H9 (cell line): ENCODE results near the gene MYCN. TPM values are rescaled to one million over a fixed set of nuclear protein-coding genes. Genes with fewer than 3 reads are reported as not detected.
A peak's percentile ranks its signal among the peaks of the same experiment; 100 is the strongest.

ENCODE experiments used
- DNase-seq: peaks from one replicate; pipeline ENCODE4 v3.0.0-alpha.2; 2017
- H2AFZ ChIP-seq: one replicate; pipeline ENCODE4 v1.6.1; 2013; ENCODE audit warnings: mild to moderate bottlenecking, low read length, control low read depth, moderate library complexity
- H2AK5ac ChIP-seq: 2 replicates; pipeline ENCODE4 v1.6.1; 2013; ENCODE audit warnings: low read length, control low read depth, mixed read lengths; ENCODE audit not compliant: insufficient read length
- H2BK120ac ChIP-seq: one replicate; pipeline ENCODE4 v1.6.1; 2013; ENCODE audit warnings: low read depth, mild to moderate bottlenecking, low read length, control low read depth, inconsistent platforms; ENCODE audit not compliant: poor library complexity, severe bottlenecking
- H2BK12ac ChIP-seq: 2 replicates; pipeline ENCODE4 v1.6.1; 2013; ENCODE audit warnings: low read length, control low read depth, mixed read lengths, low read depth; ENCODE audit not compliant: insufficient read length
- H2BK15ac ChIP-seq: 2 replicates; pipeline ENCODE4 v1.6.1; 2013; ENCODE audit warnings: low read depth, low read length, control low read depth
- H2BK20ac ChIP-seq: one replicate; pipeline ENCODE4 v1.6.1; 2013; ENCODE audit warnings: low read depth, mild to moderate bottlenecking, low read length, control low read depth, inconsistent platforms; ENCODE audit not compliant: poor library complexity, severe bottlenecking
- H2BK5ac ChIP-seq: 2 replicates; pipeline ENCODE4 v1.6.1; 2013; ENCODE audit warnings: low read length, control low read depth, mixed read lengths; ENCODE audit not compliant: insufficient read length
- H3K14ac ChIP-seq: 2 replicates; pipeline ENCODE4 v1.6.1; 2013; ENCODE audit warnings: low read length, control low read depth; ENCODE audit not compliant: insufficient read depth
- H3K18ac ChIP-seq: 2 replicates; pipeline ENCODE4 v1.6.1; 2013; ENCODE audit warnings: low read depth, mild to moderate bottlenecking, mixed read lengths, low read length, control low read depth; ENCODE audit not compliant: insufficient read length
- H3K23ac ChIP-seq: 2 replicates; pipeline ENCODE4 v1.6.1; 2013; ENCODE audit warnings: low read length, control low read depth, mixed read lengths, low read depth; ENCODE audit not compliant: insufficient read length
- H3K23me2 ChIP-seq: 2 replicates; pipeline ENCODE4 v1.6.1; 2013; ENCODE audit warnings: low read depth, mild to moderate bottlenecking, mixed read lengths, low read length, control low read depth; ENCODE audit not compliant: insufficient read length, poor library complexity, severe bottlenecking
- H3K27ac ChIP-seq: 2 replicates; pipeline ENCODE4 v1.5.1; 2013; ENCODE audit warnings: low read length, control low read depth, mixed read lengths, low read depth; ENCODE audit not compliant: insufficient read length
- H3K27me3 ChIP-seq: 2 replicates; pipeline ENCODE4 v1.6.1; 2013; ENCODE audit warnings: low read length, control low read depth, inconsistent platforms; ENCODE audit not compliant: insufficient read depth
- H3K4ac ChIP-seq: 2 replicates; pipeline ENCODE4 v1.6.1; 2013; ENCODE audit warnings: low read depth, mild to moderate bottlenecking, control low read depth, inconsistent platforms, low read length, moderate library complexity
- H3K4me1 ChIP-seq: 2 replicates; pipeline ENCODE4 v1.6.1; 2013; ENCODE audit warnings: low read length, control low read depth, inconsistent platforms; ENCODE audit not compliant: insufficient read depth
- H3K4me2 ChIP-seq: 2 replicates; pipeline ENCODE4 v1.6.1; 2013; ENCODE audit warnings: low read length, control low read depth, mixed read lengths; ENCODE audit not compliant: insufficient read length, insufficient read depth
- H3K56ac ChIP-seq: 2 replicates; pipeline ENCODE4 v1.6.1; 2013; ENCODE audit warnings: low read depth, mild to moderate bottlenecking, mixed read lengths, low read length, control low read depth; ENCODE audit not compliant: insufficient read length
- H3K79me1 ChIP-seq: 2 replicates; pipeline ENCODE4 v1.6.1; 2013; ENCODE audit warnings: low read depth, mild to moderate bottlenecking, moderate library complexity, low read length, control low read depth, inconsistent platforms; ENCODE audit not compliant: insufficient read depth, poor library complexity, severe bottlenecking
- H3K79me2 ChIP-seq: 2 replicates; pipeline ENCODE4 v1.6.1; 2013; ENCODE audit warnings: low read length, control low read depth, inconsistent platforms; ENCODE audit not compliant: insufficient read depth
- H3K9ac ChIP-seq: 2 replicates; pipeline ENCODE4 v1.6.1; 2013; ENCODE audit warnings: low read length, control low read depth, mixed read lengths; ENCODE audit not compliant: insufficient read length; ENCODE audit errors: extremely low read depth
- H3K9me3 ChIP-seq: one replicate; pipeline ENCODE4 v1.6.1; 2013; ENCODE audit warnings: low read depth, low read length, inconsistent platforms; ENCODE audit not compliant: control insufficient read depth
- H3T11ph ChIP-seq: one replicate; pipeline ENCODE4 v1.6.1; 2013; ENCODE audit warnings: mild to moderate bottlenecking, low read length, control low read depth, inconsistent platforms
- H4K20me1 ChIP-seq: one replicate; pipeline ENCODE4 v1.6.1; 2013; ENCODE audit not compliant: control insufficient read depth, insufficient read length, insufficient read depth
- H4K5ac ChIP-seq: 2 replicates; pipeline ENCODE4 v1.6.1; 2013; ENCODE audit warnings: low read depth, mild to moderate bottlenecking, mixed read lengths, low read length, control low read depth; ENCODE audit not compliant: insufficient read length
- H4K8ac ChIP-seq: replicated peaks from 2 replicates; pipeline ENCODE4 v1.6.1; 2013; ENCODE audit warnings: low read length, control low read depth, mixed read lengths, low read depth; ENCODE audit not compliant: insufficient read length
- H4K91ac ChIP-seq: 2 replicates; pipeline ENCODE4 v1.6.1; 2013; ENCODE audit warnings: low read depth, mild to moderate bottlenecking, moderate library complexity, mixed read lengths, low read length, control low read depth; ENCODE audit not compliant: insufficient read length
- H3K27ac Mint-ChIP-seq, 3 experiments: 2 replicates in 2 of 3; 3 replicates in 1 of 3; pipeline ENCODE4 v1.8.0; 2020 to 2021; ENCODE audit warnings: mixed read lengths in 3 of 3, mild to moderate bottlenecking in 1 of 3, moderate library complexity in 1 of 3
- H3K27me3 Mint-ChIP-seq: 2 replicates; pipeline ENCODE4 v1.8.0; 2021; ENCODE audit warnings: low read depth, mild to moderate bottlenecking, moderate library complexity, mixed read lengths
- H3K36me3 Mint-ChIP-seq, 3 experiments: 2 replicates in 2 of 3; 3 replicates in 1 of 3; pipeline ENCODE4 v1.8.0; 2020 to 2021; ENCODE audit warnings: low read depth in 3 of 3, mixed read lengths in 3 of 3; ENCODE audit not compliant: insufficient read depth in 1 of 3
- H3K4me1 Mint-ChIP-seq, 2 experiments: 2 replicates each; pipeline ENCODE4 v1.8.0; 2020; ENCODE audit warnings: mixed read lengths in 2 of 2
- H3K4me3 Mint-ChIP-seq, 2 experiments: 2 replicates in 1 of 2; 3 replicates in 1 of 2; pipeline ENCODE4 v1.8.0; 2020 to 2021; ENCODE audit warnings: mild to moderate bottlenecking in 2 of 2, mixed read lengths in 2 of 2, moderate library complexity in 1 of 2
- H3K9me3 Mint-ChIP-seq, 2 experiments: 2 replicates in 1 of 2; 3 replicates in 1 of 2; pipeline ENCODE4 v1.8.0; 2020; ENCODE audit warnings: mild to moderate bottlenecking in 2 of 2, mixed read lengths in 2 of 2, moderate library complexity in 1 of 2
- CTCF ChIP-seq: fragments of 200-600 bp; sonication (generic); conservative IDR thresholded peaks from 3 replicates; pipeline ENCODE4 v1.8.0; 2021; ENCODE audit warnings: antibody characterized with exemption, mild to moderate bottlenecking
- WGBS: extraction: QIAGEN DNeasy Blood & Tissue Kit; methylation state at CpG from one replicate; pipeline ENCODE4 v1.1.7; 2013; ENCODE audit warnings: missing lambda C conversion rate, low lambda C conversion rate, mixed read lengths; ENCODE audit not compliant: insufficient read length; ENCODE audit errors: extremely low coverage; 5-methylcytosine and 5-hydroxymethylcytosine counted together
- total RNA-seq: library from RNA; stranded (reverse); gene quantifications from 2 replicates; pipeline ENCODE4 v1.2.1, GENCODE V29; 2021

MYCN gene
- total RNA-seq, 1 experiment from 2014 or later: 100.0 TPM

GRCh38 chr2:15979051-15979758, 38.9 kb downstream of the MYCN start:
- peaks cover 3% of the 10 kb centered on the region for H3K27me3 Mint-ChIP-seq
- no CpG with 5 or more reads among the region's 9 CpGs for WGBS
- Histone ChIP-seq H4K20me1 (no peaks in the 10 kb centered on the region), H3K18ac (no peak overlapping the region), H3K23me2 (no peaks in the 10 kb centered on the region), H3K9me3 (no peaks in the 10 kb centered on the region), H3K23ac (no peak overlapping the region), H3K9ac (no peak overlapping the region), H3K4me2 (no peak overlapping the region), H3K56ac (no peak overlapping the region), H3K79me2 (no peaks in the 10 kb centered on the region), H2BK5ac (no peak overlapping the region), H2BK120ac (no peak overlapping the region), H3K14ac (no peak overlapping the region), H3K79me1 (no peaks in the 10 kb centered on the region), H4K91ac (no peak overlapping the region), H3K4me1 (peaks cover 7% of the 10 kb centered on the region; the same call in 1 of the 2 replicates), H3K27ac (no peak overlapping the region), H4K5ac (no peak overlapping the region), H2BK20ac (no peak overlapping the region), H3K4ac (no peak overlapping the region), H4K8ac (no peak overlapping the region), H3T11ph (no peak overlapping the region), H3K27me3 (no peaks in the 10 kb centered on the region), H2BK15ac (no peak overlapping the region), H2AK5ac (no peak overlapping the region), H2AFZ (no peak overlapping the region), H2BK12ac (no peak overlapping the region)
- H3K36me3 Mint-ChIP-seq: peaks cover 0 to 4% (median 0%) of the 10 kb centered on the region in 3 experiments; a peak in 2 of 7 replicates
- no peak overlapping the region for H3K4me3 Mint-ChIP-seq
- peaks cover 62 to 65% of the 10 kb centered on the region in 2 experiments for H3K4me1 Mint-ChIP-seq
- peaks cover 0 to 3% of the 10 kb centered on the region in 2 experiments; a peak in 1 of 5 replicates for H3K9me3 Mint-ChIP-seq
- peak overlapping the region in 2 of 3 experiments; percentile 95 to 97; a peak in 4 of 7 replicates for H3K27ac Mint-ChIP-seq
- TF ChIP-seq CTCF: no peak
- DNase-seq: no peak
